GM21786 (cell line): ENCODE results near the gene DCT.
"Not testable (repeated sequence)": the region's sequence is repeated elsewhere in the genome, so short reads cannot be mapped to it uniquely, and the experiment has no call there.

Experiments used
- ATAC-seq: cut with Tn5 transposase; IDR thresholded peaks from one replicate; pipeline ENCODE4 v1.9.1; 2021; ENCODE audit not compliant: unreplicated experiment

The DCT gene

GRCh38 chr13:94479616-94480015, at the start of gene DCT:
Gene DCT (minus strand): TSS chr13:94479682. CDS start chr13:94479255, 427 bp downstream.
- no peak for ATAC-seq

GRCh38 chr13:94526956-94527355, 47.5 kb upstream of the DCT start:
- ATAC-seq: not testable (repeated sequence)

GRCh38 chr13:94525781-94526180, 46.3 kb upstream of the DCT start:
- ATAC-seq: no peak

- ATAC-seq: no peak
Measured at GRCh38 chr13:94524407-94524806, 44.9 kb upstream of the DCT start.

- no peak for ATAC-seq
Measured at GRCh38 chr13:94520001-94520400, 40.5 kb upstream of the DCT start.

- ATAC-seq: no peak
Measured at GRCh38 chr13:94516456-94516855, 37.0 kb upstream of the DCT start.

GRCh38 chr13:94515911-94516310, 36.4 kb upstream of the DCT start:
- ATAC-seq: no peak

- ATAC-seq: no peak
Measured at GRCh38 chr13:94515374-94515773, 35.9 kb upstream of the DCT start.

- ATAC-seq: no peak
Measured at GRCh38 chr13:94513026-94513425, 33.5 kb upstream of the DCT start.

- ATAC-seq: no peak
Measured at GRCh38 chr13:94505730-94506129, 26.2 kb upstream of the DCT start.

GRCh38 chr13:94503851-94504250, 24.4 kb upstream of the DCT start:
- ATAC-seq: no peak

- not testable (repeated sequence) for ATAC-seq
Measured at GRCh38 chr13:94498831-94499230, 19.3 kb upstream of the DCT start.

GRCh38 chr13:94495806-94496205, 16.3 kb upstream of the DCT start:
- no peak for ATAC-seq

- ATAC-seq: no peak
Measured at GRCh38 chr13:94494026-94494425, 14.5 kb upstream of the DCT start.

- ATAC-seq: no peak
Measured at GRCh38 chr13:94487043-94487442, 7.6 kb upstream of the DCT start.

- ATAC-seq: no peak
Measured at GRCh38 chr13:94483970-94484369, 4.5 kb upstream of the DCT start.

- no peak for ATAC-seq
Measured at GRCh38 chr13:94481941-94482340, 2.5 kb upstream of the DCT start.

GRCh38 chr13:94480672-94481145, 1.2 kb upstream of the DCT start:
- no peak for ATAC-seq

GRCh38 chr13:94478913-94479312, 569 bp downstream of the DCT start:
- no peak for ATAC-seq

- ATAC-seq: no peak
Measured at GRCh38 chr13:94470126-94470525, 9.4 kb downstream of the DCT start.

GRCh38 chr13:94464771-94465170, 14.7 kb downstream of the DCT start:
- ATAC-seq: no peak

GRCh38 chr13:94462670-94463069, 16.8 kb downstream of the DCT start:
- no peak for ATAC-seq

- ATAC-seq: no peak
Measured at GRCh38 chr13:94459116-94459515, 20.4 kb downstream of the DCT start.

- ATAC-seq: no peak
Measured at GRCh38 chr13:94455414-94455813, 24.1 kb downstream of the DCT start.
